22Rv1 (cell line): ENCODE results near the gene NANOGP8.

Experiments
- ZFX ChIP-seq: fragments of 450-650 bp; IDR thresholded peaks from 2 replicates; pipeline ENCODE4 v1.6.1; 2017; ENCODE audit warnings: antibody characterized with exemption, borderline replicate concordance
- TF ChIP-seq, protein P1 (sequence below): fragments of 450-650 bp; IDR thresholded peaks from 2 replicates; pipeline ENCODE4 v1.5.1; 2017; ENCODE audit warnings: mild to moderate bottlenecking

DNA sequence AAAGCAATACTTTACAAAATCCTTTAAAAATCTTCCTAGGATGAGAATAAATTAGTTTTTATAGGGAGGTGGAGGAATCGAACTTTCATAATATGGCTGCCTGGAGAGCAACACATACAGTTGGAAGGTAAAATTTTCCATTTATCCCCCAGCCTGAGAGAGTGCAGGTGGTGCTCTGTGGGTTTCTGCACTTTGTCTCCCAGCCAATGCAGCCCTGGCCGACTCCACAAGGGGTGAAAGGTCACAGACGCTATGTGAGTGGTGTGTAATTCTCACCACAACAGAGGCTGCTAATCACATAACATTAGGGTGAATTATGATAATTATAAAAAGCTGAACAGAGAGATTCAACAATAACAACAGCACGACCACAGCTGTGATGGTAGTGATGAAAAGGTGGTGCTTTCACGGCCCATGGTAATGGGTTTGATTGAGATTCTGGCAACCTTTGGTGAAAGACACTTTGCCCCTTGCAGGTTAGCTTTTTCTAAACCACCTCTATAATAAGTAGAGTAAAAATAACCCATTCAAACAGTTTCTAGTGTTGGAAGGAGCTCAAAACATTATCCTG lies 30.1 kb upstream of the NANOGP8 start:
- TF ChIP-seq ZFX = no peak
- TF ChIP-seq, protein P1, sequence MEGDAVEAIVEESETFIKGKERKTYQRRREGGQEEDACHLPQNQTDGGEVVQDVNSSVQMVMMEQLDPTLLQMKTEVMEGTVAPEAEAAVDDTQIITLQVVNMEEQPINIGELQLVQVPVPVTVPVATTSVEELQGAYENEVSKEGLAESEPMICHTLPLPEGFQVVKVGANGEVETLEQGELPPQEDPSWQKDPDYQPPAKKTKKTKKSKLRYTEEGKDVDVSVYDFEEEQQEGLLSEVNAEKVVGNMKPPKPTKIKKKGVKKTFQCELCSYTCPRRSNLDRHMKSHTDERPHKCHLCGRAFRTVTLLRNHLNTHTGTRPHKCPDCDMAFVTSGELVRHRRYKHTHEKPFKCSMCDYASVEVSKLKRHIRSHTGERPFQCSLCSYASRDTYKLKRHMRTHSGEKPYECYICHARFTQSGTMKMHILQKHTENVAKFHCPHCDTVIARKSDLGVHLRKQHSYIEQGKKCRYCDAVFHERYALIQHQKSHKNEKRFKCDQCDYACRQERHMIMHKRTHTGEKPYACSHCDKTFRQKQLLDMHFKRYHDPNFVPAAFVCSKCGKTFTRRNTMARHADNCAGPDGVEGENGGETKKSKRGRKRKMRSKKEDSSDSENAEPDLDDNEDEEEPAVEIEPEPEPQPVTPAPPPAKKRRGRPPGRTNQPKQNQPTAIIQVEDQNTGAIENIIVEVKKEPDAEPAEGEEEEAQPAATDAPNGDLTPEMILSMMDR = no peak
